ENCODE data around the gene TFEC.
"Not testable (repeated sequence)": the region's sequence is repeated elsewhere in the genome, so short reads cannot be mapped to it uniquely, and the experiment has no call there.

TFEC gene

GRCh38 chr7:116018731-116019130 is 11.8 kb downstream of the TFEC start:
- H3K27me3 ChIP-seq (replicated peaks; ENCODE audit: control insufficient read depth, insufficient read depth, low read length), result no peaks in the 10 kb centered on the region
- TF ChIP-seq CTCF (IDR thresholded peaks at IDR 0.05; ENCODE audit: insufficient read depth, low read length, poor library complexity, severe bottlenecking), result no peak
- no peak overlapping the region for H3K4me3 ChIP-seq (replicated peaks; ENCODE audit: low read depth, low read length)
- DNase-seq (ENCODE audit: extremely low read depth, insufficient read length), result no peak
- no peaks in the 10 kb centered on the region for H3K36me3 ChIP-seq (ENCODE audit: control insufficient read depth, insufficient read depth, low read length)

- no peak for DNase-seq (ENCODE audit: extremely low read depth, insufficient read length)
- Histone ChIP-seq H3K36me3 (ENCODE audit: control insufficient read depth, insufficient read depth, low read length) (no peaks in the 10 kb centered on the region), H3K4me3 (replicated peaks; ENCODE audit: low read depth, low read length) (no peak overlapping the region), H3K27me3 (replicated peaks; ENCODE audit: control insufficient read depth, insufficient read depth, low read length) (no peaks in the 10 kb centered on the region)
- TF ChIP-seq CTCF (IDR thresholded peaks at IDR 0.05; ENCODE audit: insufficient read depth, low read length, poor library complexity, severe bottlenecking), result no peak
These were observed 16.9 kb downstream of the TFEC start for GRCh38 chr7:116013675-116014074.

GRCh38 chr7:116011584-116011983 is 19.0 kb downstream of the TFEC start:
- Histone ChIP-seq H3K36me3 (ENCODE audit: control insufficient read depth, insufficient read depth, low read length) (no peaks in the 10 kb centered on the region), H3K4me3 (replicated peaks; ENCODE audit: low read depth, low read length) (no peak overlapping the region), H3K27me3 (replicated peaks; ENCODE audit: control insufficient read depth, insufficient read depth, low read length) (no peaks in the 10 kb centered on the region)
- DNase-seq (ENCODE audit: extremely low read depth, insufficient read length), result no peak
- TF ChIP-seq CTCF (IDR thresholded peaks at IDR 0.05; ENCODE audit: insufficient read depth, low read length, poor library complexity, severe bottlenecking), result no peak

GRCh38 chr7:116004762-116005161 is 25.8 kb downstream of the TFEC start:
- DNase-seq (ENCODE audit: extremely low read depth, insufficient read length); H3K36me3 ChIP-seq (ENCODE audit: control insufficient read depth, insufficient read depth, low read length); H3K27me3 ChIP-seq (replicated peaks; ENCODE audit: control insufficient read depth, insufficient read depth, low read length); H3K4me3 ChIP-seq (replicated peaks; ENCODE audit: low read depth, low read length): not testable (repeated sequence)

GRCh38 chr7:115997221-115997620 is 33.3 kb downstream of the TFEC start:
- Histone ChIP-seq H3K4me3 (replicated peaks; ENCODE audit: low read depth, low read length) (no peak overlapping the region), H3K36me3 (ENCODE audit: control insufficient read depth, insufficient read depth, low read length) (no peaks in the 10 kb centered on the region), H3K27me3 (replicated peaks; ENCODE audit: control insufficient read depth, insufficient read depth, low read length) (no peaks in the 10 kb centered on the region)
- no peak for TF ChIP-seq CTCF (IDR thresholded peaks at IDR 0.05; ENCODE audit: insufficient read depth, low read length, poor library complexity, severe bottlenecking)
- no peak for DNase-seq (ENCODE audit: extremely low read depth, insufficient read length)

- H3K36me3 ChIP-seq (ENCODE audit: control insufficient read depth, insufficient read depth, low read length), result no peaks in the 10 kb centered on the region
- no peak overlapping the region for H3K4me3 ChIP-seq (replicated peaks; ENCODE audit: low read depth, low read length)
- no peaks in the 10 kb centered on the region for H3K27me3 ChIP-seq (replicated peaks; ENCODE audit: control insufficient read depth, insufficient read depth, low read length)
- DNase-seq (ENCODE audit: extremely low read depth, insufficient read length), result no peak
- no peak for TF ChIP-seq CTCF (IDR thresholded peaks at IDR 0.05; ENCODE audit: insufficient read depth, low read length, poor library complexity, severe bottlenecking)
These were observed 34.9 kb downstream of the TFEC start for GRCh38 chr7:115995701-115996100.
